Measurements from ENCODE around the gene PID1. TPM values are rescaled to one million over a fixed set of nuclear protein-coding genes. Genes with fewer than 3 reads are reported as not detected.

PID1 gene
- polyA plus RNA-seq, 3 donors, result 61.8 to 117 (median 62.3) TPM

GRCh38 chr2:229044581-229044980 lies 226.5 kb downstream of the PID1 start:
- no peak for DNase-seq
- TF ChIP-seq CTCF (IDR thresholded peaks at IDR 0.05), result no peak
- no peaks in the 10 kb centered on the region for H3K27me3 ChIP-seq (ENCODE audit: control insufficient read depth in 2 of 2, insufficient read depth in 2 of 2, low read length in 2 of 2)
- H3K27ac ChIP-seq (ENCODE audit: low read depth in 1 of 2, low read length in 2 of 2), result no peak overlapping the region
- Mint-ChIP-seq H3K4me3 (no peak overlapping the region), H3K36me3 (no peaks in the 10 kb centered on the region), H3K4me1 (no peaks in the 10 kb centered on the region), H3K9me3 (peaks cover 5 to 25% (median 15%) of the 10 kb centered on the region in 7 donors), H3K27me3 (ENCODE audit: low read depth in 3 of 3) (peaks cover 0 to 6% (median 2%) of the 10 kb centered on the region in 3 donors), H3K27ac (no peak overlapping the region)
- no peak overlapping the region for H2AFZ ChIP-seq (ENCODE audit: insufficient read depth, low read depth, low read length, poor library complexity, severe bottlenecking)
- H4K20me1 ChIP-seq (ENCODE audit: insufficient read depth, low read length), result peaks cover 5% of the 10 kb centered on the region
- H3K4me2 ChIP-seq (replicated peaks; ENCODE audit: extremely low read depth, low read length, poor library complexity, severe bottlenecking), result no peak overlapping the region
- intact Hi-C loops (cut with micrococcal nuclease), result no loop called here
- 44% methylated on average over 1 of the region's 4 CpGs for WGBS (ENCODE audit: insufficient coverage)
- H3K4me1 ChIP-seq (ENCODE audit: control insufficient read depth in 1 of 2, insufficient read depth in 2 of 2, low read length in 2 of 2), result no peaks in the 10 kb centered on the region
- H3K36me3 ChIP-seq (replicated peaks in 1 of 2; ENCODE audit: control insufficient read depth in 1 of 2, insufficient read depth in 2 of 2, low read length in 2 of 2), result no peaks in the 10 kb centered on the region
- H3K9me3 ChIP-seq (replicated peaks in 1 of 2; ENCODE audit: control insufficient read depth in 1 of 2, insufficient read depth in 1 of 2, low read length in 2 of 2), result peaks cover 25 to 49% of the 10 kb centered on the region in 2 donors
- H3K4me3 ChIP-seq (replicated peaks in 1 of 3; ENCODE audit: low read depth in 2 of 3, low read length in 3 of 3), result no peak overlapping the region
- H3K9ac ChIP-seq (ENCODE audit: insufficient read depth, low read length, poor library complexity, severe bottlenecking), result no peak overlapping the region
- H3K79me2 ChIP-seq (ENCODE audit: insufficient read depth, low read length), result no peaks in the 10 kb centered on the region

- H3K27me3 Mint-ChIP-seq (ENCODE audit: low read depth in 3 of 3), result peaks cover 0 to 6% (median 2%) of the 10 kb centered on the region in 3 donors
- Histone ChIP-seq H2AFZ (ENCODE audit: insufficient read depth, low read depth, low read length, poor library complexity, severe bottlenecking) (no peak overlapping the region), H3K27ac (ENCODE audit: low read depth in 1 of 2, low read length in 2 of 2) (no peak overlapping the region), H3K4me3 (replicated peaks in 1 of 3; ENCODE audit: low read depth in 2 of 3, low read length in 3 of 3) (no peak overlapping the region), H3K79me2 (ENCODE audit: insufficient read depth, low read length) (no peaks in the 10 kb centered on the region), H3K4me1 (ENCODE audit: control insufficient read depth in 1 of 2, insufficient read depth in 2 of 2, low read length in 2 of 2) (no peaks in the 10 kb centered on the region), H3K4me2 (replicated peaks; ENCODE audit: extremely low read depth, low read length, poor library complexity, severe bottlenecking) (no peak overlapping the region), H3K36me3 (replicated peaks in 1 of 2; ENCODE audit: control insufficient read depth in 1 of 2, insufficient read depth in 2 of 2, low read length in 2 of 2) (no peaks in the 10 kb centered on the region), H3K9ac (ENCODE audit: insufficient read depth, low read length, poor library complexity, severe bottlenecking) (no peak overlapping the region), H3K9me3 (replicated peaks in 1 of 2; ENCODE audit: control insufficient read depth in 1 of 2, insufficient read depth in 1 of 2, low read length in 2 of 2) (peaks cover 25 to 49% of the 10 kb centered on the region in 2 donors), H3K27me3 (ENCODE audit: control insufficient read depth in 2 of 2, insufficient read depth in 2 of 2, low read length in 2 of 2) (no peaks in the 10 kb centered on the region), H4K20me1 (ENCODE audit: insufficient read depth, low read length) (peaks cover 5% of the 10 kb centered on the region)
- intact Hi-C loops (cut with micrococcal nuclease), result no loop called here
- no peaks in the 10 kb centered on the region for H3K4me1 Mint-ChIP-seq
- DNase-seq, result no peak
- H3K36me3 Mint-ChIP-seq, result no peaks in the 10 kb centered on the region
- peaks cover 5 to 25% (median 15%) of the 10 kb centered on the region in 7 donors for H3K9me3 Mint-ChIP-seq
- no peak overlapping the region for H3K27ac Mint-ChIP-seq
- no peak for TF ChIP-seq CTCF (IDR thresholded peaks at IDR 0.05)
- WGBS (ENCODE audit: insufficient coverage), result 93% methylated on average over 3 of the region's 3 CpGs
- H3K4me3 Mint-ChIP-seq, result no peak overlapping the region
These were observed 227.4 kb downstream of the PID1 start for GRCh38 chr2:229043681-229044080.
